HTERT RPE-1 (cell line): Measurements from ENCODE around the gene FA2H.
"Not testable (repeated sequence)": the region's sequence is repeated elsewhere in the genome, so short reads cannot be mapped to it uniquely, and the experiment has no call there.

Source experiments
- in situ Hi-C: fragments of 300-500 bp; cut with MboI; formaldehyde crosslinking; loops from 4 replicates; pipeline ENCODE4 v1.14.3; 2020; ENCODE audit warnings: low sequenced_read_pairs

Gene FA2H

DNA sequence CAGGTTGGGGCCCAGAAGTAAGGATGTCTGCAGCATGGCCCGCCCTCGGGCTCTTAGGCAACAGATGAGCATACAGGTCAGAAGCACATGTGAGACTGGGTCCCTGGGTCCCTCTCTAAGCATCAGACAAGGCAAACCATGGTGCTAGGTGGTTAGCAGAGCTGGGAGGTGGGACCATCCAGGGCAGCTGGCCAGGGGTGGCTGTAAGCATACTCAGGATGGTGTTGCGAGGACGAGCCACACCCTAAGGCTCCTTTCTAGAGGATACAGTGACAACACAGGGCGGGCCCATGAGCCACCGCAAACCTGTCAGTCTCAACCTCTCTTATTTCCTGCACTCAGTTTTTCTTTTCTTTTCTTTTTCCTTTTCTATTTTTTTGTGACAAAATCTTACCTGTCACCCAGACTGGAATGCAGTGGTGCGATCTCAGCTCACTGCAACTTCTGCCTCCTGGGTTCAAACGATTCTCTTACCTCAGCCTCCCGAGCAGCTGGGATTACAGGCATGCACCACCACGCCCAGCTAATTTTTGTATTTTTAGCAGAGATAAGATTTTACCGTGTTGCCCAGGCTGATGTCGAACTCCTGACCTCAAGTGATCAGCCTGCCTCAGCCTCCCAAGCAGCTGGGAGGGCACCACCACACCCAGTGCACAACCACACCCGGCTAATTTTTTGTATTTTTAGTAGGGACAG, 3.6 kb downstream of the FA2H start:
- in situ Hi-C loops, result no loop called here

DNA sequence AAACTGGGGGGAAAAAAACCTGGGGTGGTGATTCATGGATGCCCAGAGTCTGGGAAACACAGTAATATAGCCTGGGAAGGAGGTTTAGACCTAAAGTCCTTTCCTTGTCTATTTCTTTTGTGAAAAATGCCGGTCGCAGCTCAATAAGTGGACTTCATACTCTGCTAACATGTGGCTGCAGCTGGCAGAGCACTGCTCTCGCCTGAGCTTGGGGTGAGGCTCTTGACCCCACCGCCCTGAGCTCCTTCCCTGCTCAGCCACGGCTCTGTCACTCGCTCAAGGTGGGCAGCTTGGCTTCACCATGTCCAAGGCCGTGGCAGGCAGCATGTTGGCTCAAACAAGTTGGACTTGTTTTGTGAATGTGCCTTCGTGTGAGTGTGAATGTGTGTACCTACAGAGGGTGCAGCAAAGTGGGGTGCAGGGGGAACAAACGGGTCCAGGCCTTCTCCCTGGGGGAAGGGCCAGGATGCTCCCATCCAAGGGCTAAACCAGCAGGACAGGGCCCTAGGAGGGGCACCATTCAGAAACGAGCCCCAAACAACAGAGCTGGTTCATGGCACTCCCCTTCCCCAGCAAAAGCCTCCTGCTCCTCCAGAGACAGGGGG, 4.9 kb downstream of the FA2H start:
- in situ Hi-C loops, result no loop called here

DNA sequence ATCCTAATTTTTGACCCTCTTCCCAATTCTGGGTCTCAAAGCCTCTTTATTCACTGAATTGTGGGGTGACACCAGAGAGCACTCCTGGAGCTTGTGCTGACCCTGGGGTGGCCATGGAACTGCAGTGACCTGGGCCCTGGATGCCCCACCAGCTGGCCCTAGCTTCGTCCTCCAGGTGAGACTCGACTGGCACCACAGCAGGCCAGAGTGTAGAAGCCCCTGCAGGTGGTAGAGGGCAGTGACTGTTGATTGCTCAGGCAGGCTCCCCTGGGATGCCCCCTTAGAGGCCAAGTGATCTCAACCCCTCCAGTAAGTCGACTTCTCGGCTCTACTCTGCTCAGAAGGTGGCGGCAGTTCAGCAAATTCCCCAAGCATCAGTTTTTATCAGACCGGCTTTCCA, 6.4 kb downstream of the FA2H start:
- in situ Hi-C loops, result no loop called here

DNA sequence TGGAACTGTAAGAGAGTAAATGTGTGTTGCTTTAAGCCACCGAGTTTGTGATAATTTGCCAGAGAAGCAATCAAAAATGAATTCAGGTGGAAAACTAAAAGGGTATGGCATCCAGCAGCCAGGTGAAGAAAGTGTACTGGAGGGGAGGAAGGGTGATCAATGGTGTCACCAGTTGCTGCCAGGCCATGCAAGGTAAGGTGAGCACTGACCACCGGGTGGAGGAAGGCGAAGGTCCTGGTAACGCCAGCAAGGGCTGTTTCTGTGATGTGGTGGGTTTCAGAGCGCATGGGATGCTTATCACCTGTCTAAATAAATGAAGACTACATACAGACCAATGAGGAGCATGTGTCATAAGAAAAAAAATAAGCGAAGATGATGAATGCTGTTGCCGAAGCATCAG, 6.9 kb downstream of the FA2H start:
- in situ Hi-C loops, result no loop called here

DNA sequence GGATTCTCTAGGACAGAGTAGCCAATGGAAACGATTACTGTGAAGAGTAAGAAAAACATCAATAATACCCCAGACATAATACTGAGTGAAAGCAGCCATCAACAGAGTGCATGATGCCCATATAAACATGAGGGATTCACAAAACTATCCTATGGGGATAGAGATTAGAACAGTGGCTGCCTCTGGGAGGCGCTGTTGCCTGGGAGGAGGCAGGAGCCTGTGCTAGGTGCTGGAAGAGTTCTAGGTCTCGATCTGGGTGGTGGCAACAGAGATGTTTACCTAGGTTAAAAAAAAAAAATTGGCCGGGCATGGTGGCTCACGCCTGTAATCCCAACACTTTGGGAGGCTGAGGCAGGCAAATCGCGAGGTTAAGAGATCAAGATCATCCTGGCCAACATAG, 7.9 kb downstream of the FA2H start:
- in situ Hi-C loops, result no loop called here

DNA sequence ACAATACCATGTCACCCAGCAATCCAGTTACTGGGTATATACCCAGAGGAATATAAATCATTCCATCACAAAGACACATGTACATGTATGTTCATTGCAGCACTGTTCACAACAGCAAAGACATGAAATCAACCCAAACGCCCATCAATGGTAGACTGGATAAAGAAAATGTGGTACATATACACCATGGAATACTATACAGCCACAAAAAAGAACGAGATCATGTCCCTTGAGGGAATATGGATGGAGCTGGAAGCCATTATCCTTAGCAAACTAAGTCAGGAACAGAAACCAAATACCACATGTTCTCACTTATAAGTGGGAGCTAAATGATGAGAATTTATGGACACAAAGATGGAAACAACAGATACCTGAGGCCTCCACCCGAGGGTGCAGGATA, 10.4 kb downstream of the FA2H start:
- in situ Hi-C loops, result not testable (repeated sequence)

DNA sequence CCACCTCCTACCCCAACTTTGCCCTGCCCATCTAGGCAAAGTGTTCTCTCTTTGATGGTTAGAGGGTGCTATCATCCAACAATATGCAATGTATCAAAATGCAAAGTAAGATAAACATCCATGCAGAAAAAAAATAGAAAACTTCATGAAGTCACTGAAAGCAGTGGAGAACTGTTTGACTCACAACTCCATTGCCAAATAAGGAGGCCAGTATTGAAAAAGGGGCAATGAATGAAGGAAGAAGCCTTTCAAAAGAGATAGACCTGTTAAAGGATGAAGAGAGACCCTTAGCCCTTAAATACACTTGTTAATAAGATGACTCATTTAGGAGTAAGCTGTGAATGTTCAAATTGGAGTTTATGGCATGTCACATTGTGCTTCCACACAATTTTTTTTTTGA, 13.0 kb downstream of the FA2H start:
- in situ Hi-C loops, result no loop called here

DNA sequence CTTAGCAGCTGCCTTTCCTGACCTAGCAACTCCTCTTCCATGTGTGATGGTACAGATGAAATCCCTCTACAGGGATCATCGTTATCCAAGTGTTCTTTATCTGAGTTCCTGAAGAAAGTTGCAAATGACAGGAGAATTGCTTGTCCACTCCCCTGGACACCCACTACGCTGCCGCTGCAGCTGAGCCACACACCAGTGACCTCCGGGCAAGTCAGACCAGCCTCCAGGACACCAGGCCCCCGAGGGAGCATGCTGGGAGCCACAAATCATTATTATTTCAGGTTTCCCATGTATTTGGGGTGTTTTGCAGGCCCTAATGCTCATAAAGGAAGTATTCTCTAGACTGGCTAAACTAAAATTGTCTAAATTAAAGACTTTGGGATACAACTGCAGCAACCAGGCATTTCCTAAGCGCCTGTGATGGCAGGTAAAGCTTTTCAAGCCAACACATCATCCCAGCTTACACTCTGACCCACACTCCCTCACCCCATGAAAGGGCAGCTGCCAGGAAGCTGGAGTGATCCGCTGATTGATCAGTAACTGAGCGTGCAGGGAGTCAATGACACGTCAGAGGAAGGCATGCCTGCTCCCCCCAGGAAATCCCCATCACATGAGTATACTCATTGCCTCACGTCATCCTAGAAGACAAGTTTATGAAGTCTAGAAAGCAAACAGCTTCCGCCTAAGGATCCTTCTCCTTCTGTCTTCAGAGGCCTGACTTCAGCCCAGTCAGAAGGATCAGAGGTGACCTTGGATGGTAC, 14.4 kb downstream of the FA2H start:
- in situ Hi-C loops, result no loop called here

DNA sequence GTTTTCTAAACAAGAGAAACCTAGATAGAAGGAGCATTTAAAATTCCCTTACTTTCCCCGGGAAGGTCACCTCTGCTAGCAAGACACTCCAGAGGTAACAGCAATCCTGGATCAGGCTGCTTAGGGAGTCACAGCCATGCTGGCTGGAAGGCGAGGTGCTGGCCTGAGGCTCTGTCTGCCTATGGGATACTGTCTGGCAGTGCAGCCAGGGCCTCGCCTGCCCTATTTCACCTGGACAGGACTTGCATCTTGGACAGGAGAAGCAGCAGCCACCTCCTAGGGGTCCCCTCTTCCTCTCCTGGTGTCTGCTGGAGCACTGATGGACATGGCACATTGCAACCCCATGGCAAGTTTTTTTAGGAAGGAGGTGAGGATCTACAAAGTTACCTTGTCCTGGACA, 15.1 kb downstream of the FA2H start:
- in situ Hi-C loops, result no loop called here

DNA sequence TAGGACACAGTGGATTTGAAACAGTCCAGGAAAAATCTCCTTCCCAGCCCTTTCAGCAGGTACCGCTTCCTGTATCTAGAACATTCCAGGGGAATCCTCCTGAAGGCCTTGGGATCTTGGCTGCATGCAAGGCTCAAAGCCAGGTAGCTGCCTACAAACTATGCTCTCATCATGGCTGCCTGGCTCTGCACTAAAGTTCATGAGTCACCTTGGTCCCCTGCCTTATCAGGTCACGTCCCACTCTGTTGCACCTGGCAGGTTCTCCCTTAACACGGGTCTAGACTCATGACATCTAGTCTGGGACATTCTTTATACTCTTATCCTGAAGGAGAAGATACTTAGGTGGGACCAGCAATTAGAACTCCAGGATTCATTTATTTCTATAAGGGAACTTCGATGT, 15.8 kb downstream of the FA2H start:
- in situ Hi-C loops, result no loop called here

DNA sequence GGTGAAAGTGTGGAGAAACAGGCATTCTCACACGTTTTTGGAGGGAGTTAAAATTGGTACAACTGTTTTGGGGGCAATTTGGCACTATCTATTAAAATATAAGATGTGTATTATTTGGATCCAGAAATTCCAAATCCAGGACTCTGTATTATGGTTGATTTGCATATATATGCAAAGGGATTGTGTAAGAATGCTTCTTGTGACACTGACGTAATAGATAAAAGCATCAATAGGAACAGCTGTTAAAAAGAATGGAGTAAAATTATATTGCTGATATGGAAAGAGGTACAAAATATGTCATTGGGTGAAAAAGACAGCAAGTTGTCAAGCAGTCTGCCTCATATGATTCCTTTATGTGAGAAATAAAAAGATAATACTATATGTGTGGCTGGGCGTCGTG, 17.3 kb downstream of the FA2H start:
- in situ Hi-C loops, result no loop called here

DNA sequence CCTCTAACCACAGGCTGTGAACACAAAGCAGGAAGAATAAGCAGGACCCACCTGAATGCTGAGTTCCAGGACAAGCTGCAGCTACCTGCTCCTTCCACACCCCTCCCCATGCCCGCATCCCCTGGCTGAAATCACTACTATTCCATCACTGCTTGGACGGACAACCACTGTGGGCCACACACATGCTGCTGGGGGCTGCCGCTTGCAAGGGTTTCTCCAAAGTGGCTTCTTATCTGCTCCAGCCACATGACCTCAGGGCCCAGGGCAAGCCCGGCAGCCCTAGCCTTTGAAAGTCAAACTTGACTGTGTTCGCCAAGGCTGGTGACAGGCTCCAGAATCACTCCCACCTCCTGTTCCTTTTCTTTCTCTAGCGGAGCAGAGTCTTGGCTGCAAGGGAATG, 18.4 kb downstream of the FA2H start:
- in situ Hi-C loops, result no loop called here

DNA sequence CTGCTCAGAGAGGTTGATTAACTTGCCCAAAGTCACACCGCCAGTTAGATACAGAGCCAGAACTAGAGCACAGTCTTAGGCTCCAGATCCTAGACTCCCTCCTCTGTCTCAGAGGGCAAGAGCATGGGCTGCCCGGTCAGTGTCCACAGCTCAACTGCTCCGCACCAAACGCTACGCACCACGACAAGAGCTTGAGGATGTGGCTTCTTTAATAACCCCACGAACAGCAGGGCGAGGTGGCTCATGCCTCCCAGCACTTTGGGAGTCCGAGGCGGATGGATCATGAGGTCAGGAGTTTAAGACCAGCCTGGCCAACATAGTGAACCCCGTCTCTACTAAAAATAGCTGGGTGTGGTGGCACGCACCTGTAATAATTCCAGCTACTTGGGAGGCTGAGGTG, 21.4 kb downstream of the FA2H start:
- in situ Hi-C loops, result no loop called here

DNA sequence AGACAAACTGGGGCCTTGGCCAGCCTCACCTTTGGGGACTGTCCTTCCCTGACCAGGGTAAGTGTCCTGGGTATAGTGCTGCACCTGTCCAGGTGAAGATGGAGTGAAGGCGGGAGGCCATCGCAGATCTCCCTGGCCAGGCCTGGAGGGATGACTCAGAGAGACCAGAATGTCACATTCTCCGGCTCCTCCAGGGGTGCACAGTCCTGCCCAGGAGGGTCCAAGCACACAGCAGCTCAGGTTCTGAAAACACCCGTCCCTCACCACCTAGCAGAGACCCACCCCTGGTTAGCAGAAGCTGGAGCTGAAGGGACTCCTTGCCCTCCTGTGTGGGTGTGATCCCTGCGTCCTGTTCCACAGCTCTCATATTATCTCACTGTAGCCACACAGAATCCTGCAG, 21.9 kb downstream of the FA2H start:
- in situ Hi-C loops, result no loop called here

DNA sequence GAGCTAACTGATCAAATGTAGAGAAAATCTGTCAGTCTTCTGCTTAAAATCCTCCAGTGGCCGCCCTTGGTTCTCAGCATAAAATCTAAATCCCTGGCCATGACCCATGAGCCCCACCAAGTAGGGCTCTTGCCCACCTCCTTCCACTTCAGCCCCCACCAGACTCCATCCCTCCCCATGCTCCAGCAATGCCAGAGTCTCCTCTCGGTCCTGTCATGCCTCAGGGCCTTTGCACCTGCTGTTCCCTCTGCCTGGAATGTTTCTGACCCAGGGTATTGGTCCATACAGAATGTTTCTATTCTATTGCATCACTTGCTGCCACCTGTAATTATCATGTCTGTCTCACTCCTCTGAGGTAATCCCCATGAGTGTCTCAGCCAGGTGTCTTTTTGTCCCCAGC, 22.4 kb downstream of the FA2H start:
- in situ Hi-C loops, result no loop called here

DNA sequence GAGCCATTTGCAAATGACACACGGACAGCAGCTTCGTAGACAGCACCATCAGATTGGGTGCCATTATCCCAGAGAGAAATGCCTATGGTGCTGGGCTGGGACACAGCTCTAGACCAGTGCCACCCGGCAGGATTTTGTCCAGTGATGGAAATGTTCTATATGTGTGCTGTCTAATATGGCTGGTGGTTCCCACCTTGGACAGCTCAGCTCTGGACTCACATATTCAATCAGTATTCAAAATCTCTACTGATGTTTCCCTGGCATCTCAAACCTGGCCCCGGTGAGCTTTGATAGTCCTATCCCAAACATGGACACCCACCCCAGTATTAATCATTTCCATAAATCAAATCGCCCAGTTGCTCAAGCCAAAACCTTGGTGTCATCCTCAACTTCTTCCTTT, 23.0 kb downstream of the FA2H start:
- in situ Hi-C loops, result no loop called here

DNA sequence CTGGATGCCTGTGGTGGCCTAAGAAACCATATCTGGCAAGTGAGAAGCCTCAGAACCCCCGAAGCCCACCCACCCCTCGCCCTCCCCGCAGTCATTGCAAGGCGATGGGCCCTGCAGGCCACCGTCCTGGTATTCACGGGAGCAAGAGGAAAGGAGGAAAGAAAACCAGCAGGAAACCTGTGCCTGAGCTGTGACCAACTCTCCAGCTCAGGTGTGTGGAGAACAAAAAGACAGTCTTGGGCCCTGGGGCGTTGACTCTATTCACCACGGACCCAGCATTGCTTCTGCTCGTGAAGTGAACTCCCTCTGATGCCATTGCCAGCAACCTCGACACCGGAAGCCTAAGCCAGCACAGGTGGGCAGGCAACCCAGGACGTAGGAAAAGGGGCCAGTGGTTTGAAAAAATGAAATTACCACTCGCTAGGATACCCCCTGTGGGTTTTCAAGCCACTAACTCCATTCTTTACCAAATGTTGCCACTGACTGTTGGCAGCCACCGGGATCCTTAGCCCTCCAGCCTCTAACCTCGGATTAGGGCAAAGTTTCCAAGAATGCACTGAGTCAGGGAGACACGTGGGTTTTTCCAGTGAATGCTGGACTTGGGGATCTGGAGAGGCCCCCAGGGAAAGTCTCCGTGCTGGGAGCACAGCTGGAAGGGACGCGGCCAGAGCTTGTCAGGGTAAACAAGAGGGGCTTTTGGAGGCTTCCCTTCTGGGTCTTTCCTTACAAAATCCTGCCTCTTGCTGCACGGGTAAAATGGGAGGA, 25.1 kb downstream of the FA2H start:
- in situ Hi-C loops, result no loop called here

DNA sequence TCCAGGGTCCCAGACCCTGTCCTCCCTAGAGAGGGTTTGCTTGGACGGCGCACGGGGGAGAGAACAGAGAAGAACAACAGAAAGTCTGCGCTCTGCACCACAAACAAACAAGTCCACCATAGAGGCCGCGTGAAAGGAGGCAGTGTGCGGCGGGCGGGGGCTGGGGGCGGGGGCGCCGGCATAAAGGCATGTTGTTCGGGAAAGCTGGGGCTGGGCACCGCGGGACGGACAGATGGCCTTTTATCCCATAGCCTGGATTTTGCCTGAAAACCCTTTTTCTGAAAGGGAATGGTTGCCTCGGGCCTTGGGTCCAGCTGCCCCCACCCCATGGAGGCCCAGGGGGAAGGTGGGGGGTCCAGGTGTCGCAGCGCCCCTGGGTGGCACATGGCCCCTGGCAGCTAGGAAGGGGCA, 26.0 kb downstream of the FA2H start:
- in situ Hi-C loops, result no loop called here

DNA sequence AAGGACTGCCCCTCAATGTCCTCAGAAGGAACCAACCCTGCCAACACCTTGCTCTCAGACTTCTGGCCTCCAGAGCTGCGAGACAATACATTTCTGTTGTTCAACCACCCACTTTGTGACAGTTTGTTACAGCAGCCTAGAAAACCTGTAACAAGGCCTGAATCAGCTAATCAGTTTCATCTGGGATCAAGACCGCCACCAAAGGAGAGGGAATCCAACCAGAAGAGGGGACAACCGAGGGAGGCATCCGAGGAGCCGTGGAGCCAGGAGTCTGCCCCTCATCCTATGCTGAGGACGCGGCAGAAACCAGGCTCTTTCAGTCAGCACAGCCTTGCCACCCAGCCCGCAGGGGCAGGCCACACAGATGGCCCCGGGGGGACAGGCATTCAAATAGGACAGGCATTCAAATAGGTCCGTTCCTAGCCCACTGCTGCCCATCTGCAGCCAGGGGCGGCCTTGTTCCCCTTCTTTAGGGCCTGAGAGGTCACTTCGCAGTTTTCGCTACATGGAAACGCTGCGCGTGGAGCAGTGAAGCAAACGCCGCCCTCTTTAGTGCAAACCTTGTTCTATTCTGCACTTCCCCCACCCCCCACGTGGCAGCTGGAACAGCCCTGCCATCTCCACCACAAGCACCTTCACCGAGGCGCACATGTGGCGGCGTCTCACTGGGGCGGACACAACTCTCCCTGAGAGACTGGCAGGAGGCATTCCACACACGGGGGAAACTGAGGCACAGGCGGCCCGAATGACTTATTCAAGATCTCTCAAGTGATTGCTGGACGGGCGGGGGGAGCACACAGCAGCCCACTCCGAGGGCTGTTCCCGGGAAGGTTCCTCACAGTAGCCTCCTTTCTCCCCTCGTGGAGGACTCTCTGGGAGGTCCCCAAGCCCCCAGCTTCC, 26.7 kb downstream of the FA2H start:
- in situ Hi-C loops, result no loop called here

DNA sequence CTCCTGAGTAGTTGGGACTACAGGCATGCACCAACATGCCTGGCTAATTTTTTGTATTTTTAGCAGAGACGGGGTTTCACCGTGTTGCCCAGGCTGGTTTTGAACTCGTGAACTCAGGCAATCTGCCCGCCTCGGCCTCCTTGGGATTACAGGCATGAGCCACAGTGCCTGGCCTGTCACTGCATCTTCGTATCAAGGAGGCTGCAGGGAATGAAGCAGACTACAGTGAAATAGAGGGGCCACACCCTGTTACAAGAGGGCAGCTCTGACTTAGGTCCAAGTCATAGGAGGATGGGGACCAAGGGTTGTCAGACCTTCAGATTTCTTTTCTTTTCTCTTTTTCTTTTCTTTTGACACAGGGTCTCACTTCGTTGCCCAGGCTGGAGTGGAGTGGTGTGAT, 28.7 kb downstream of the FA2H start:
- in situ Hi-C loops, result no loop called here
